GM23338 (cell line): Measurements from ENCODE around the gene RIC3. TPM values are rescaled to one million over a fixed set of nuclear protein-coding genes. Genes with fewer than 3 reads are reported as not detected.

Experiments
- ATAC-seq: fragments of 200-7000 bp; cut with Tn5 transposase; 3 replicates; pipeline ENCODE4 v1.9.1; 2020
- DNase-seq: peaks from one replicate; pipeline ENCODE4 v3.0.0-alpha.2; 2015; ENCODE audit warnings: low spot score
- H2AFZ ChIP-seq: fragments of 200-600 bp; sonication (generic); 2 replicates; pipeline ENCODE4 v1.8.0; 2016; ENCODE audit warnings: antibody characterized with exemption, mild to moderate bottlenecking, moderate library complexity
- H3F3A ChIP-seq: fragments of 200-600 bp; sonication (generic); replicated peaks from 2 replicates; pipeline ENCODE4 v1.8.0; 2017; ENCODE audit warnings: antibody characterized with exemption, mixed run types, low read depth
- H3K27ac ChIP-seq: fragments of 200-600 bp; sonication (generic); 2 replicates; pipeline ENCODE4 v1.6.1; 2016; ENCODE audit warnings: low read depth
- H3K27me3 ChIP-seq: fragments of 200-600 bp; sonication (generic); 2 replicates; pipeline ENCODE4 v1.8.0; 2016; ENCODE audit warnings: mild to moderate bottlenecking, mixed run types, moderate library complexity; ENCODE audit not compliant: insufficient read depth
- H3K36me3 ChIP-seq: fragments of 200-600 bp; sonication (generic); 2 replicates; pipeline ENCODE4 v1.8.0; 2016; ENCODE audit warnings: mild to moderate bottlenecking; ENCODE audit not compliant: insufficient read depth
- H3K4me1 ChIP-seq: fragments of 200-600 bp; sonication (generic); 2 replicates; pipeline ENCODE4 v1.8.0; 2016; ENCODE audit warnings: mild to moderate bottlenecking, moderate library complexity; ENCODE audit not compliant: insufficient read depth
- H3K4me2 ChIP-seq: fragments of 200-600 bp; sonication (generic); 2 replicates; pipeline ENCODE4 v1.7.1; 2017; ENCODE audit warnings: mixed run types
- H3K4me3 ChIP-seq: fragments of 200-600 bp; sonication (generic); 2 replicates; pipeline ENCODE4 v1.6.1; 2016; ENCODE audit warnings: mixed run types
- H3K79me2 ChIP-seq: fragments of 200-600 bp; sonication (generic); replicated peaks from 2 replicates; pipeline ENCODE4 v1.8.0; 2017; ENCODE audit warnings: mild to moderate bottlenecking; ENCODE audit not compliant: insufficient read depth
- H3K9me2 ChIP-seq: fragments of 200-600 bp; sonication (generic); 2 replicates; pipeline ENCODE4 v1.8.0; 2017; ENCODE audit not compliant: insufficient read depth
- H4K20me1 ChIP-seq: fragments of 200-600 bp; sonication (generic); replicated peaks from 2 replicates; pipeline ENCODE4 v1.8.0; 2017; ENCODE audit warnings: mild to moderate bottlenecking; ENCODE audit not compliant: insufficient read depth
- H3K27ac Mint-ChIP-seq: 2 replicates; pipeline ENCODE4 v1.8.0; 2020; ENCODE audit warnings: inconsistent platforms, mild to moderate bottlenecking, moderate library complexity, mixed read lengths
- H3K27me3 Mint-ChIP-seq: 3 replicates; pipeline ENCODE4 v1.8.0; 2022; ENCODE audit warnings: low read depth, mild to moderate bottlenecking, moderate library complexity, mixed read lengths, inconsistent platforms; ENCODE audit not compliant: insufficient read depth, poor library complexity
- H3K36me3 Mint-ChIP-seq: 3 replicates; pipeline ENCODE4 v1.8.0; 2021; ENCODE audit warnings: low read depth, mild to moderate bottlenecking, inconsistent platforms, moderate library complexity, mixed read lengths
- H3K4me1 Mint-ChIP-seq: 3 replicates; pipeline ENCODE4 v1.8.0; 2020; ENCODE audit warnings: mild to moderate bottlenecking, inconsistent platforms, mixed read lengths
- H3K4me3 Mint-ChIP-seq: 3 replicates; pipeline ENCODE4 v1.8.0; 2021; ENCODE audit warnings: moderate library complexity, mild to moderate bottlenecking, inconsistent platforms, mixed read lengths
- H3K9me3 Mint-ChIP-seq: 3 replicates; pipeline ENCODE4 v1.8.0; 2020; ENCODE audit warnings: moderate library complexity, mild to moderate bottlenecking, inconsistent platforms, mixed read lengths
- CREB1 ChIP-seq: fragments of 250-450 bp; sonication (Bioruptor Pico); IDR thresholded peaks from 2 replicates; pipeline ENCODE4 v1.5.0; 2020; ENCODE audit warnings: low read depth, mild to moderate bottlenecking, moderate library complexity
- CTCF ChIP-seq, 2 experiments: fragments of 200-600 bp in 1 of 2; sonication (generic) in 1 of 2; conservative IDR thresholded peaks; 2 replicates each; pipeline versions ENCODE4 v1.5.1 to v1.6.1; 2016 to 2017; ENCODE audit warnings: antibody characterized with exemption in 2 of 2, low read depth in 2 of 2, mild to moderate bottlenecking in 2 of 2, moderate library complexity in 1 of 2
- EZH2 ChIP-seq: fragments of 200-600 bp; sonication (generic); IDR thresholded peaks from one replicate; pipeline ENCODE4 v1.8.0; 2017; ENCODE audit warnings: antibody characterized with exemption, mild to moderate bottlenecking, low read depth; ENCODE audit not compliant: unreplicated experiment
- EZH2phosphoT487 ChIP-seq: fragments of 200-600 bp; sonication (generic); IDR thresholded peaks from one replicate; pipeline ENCODE4 v1.8.1; 2018; ENCODE audit warnings: antibody characterized with exemption; ENCODE audit not compliant: unreplicated experiment
- JUNB ChIP-seq: IDR thresholded peaks from one replicate; pipeline ENCODE4 v1.6.1; 2016; ENCODE audit warnings: antibody characterized with exemption; ENCODE audit not compliant: unreplicated experiment
- NANOG ChIP-seq: IDR thresholded peaks from 2 replicates; pipeline ENCODE4 v1.6.1; 2016; ENCODE audit warnings: antibody characterized with exemption, borderline replicate concordance
- POLR2AphosphoS5 ChIP-seq: IDR thresholded peaks from 2 replicates; pipeline ENCODE4 v1.6.1; 2016; ENCODE audit warnings: antibody characterized with exemption, low read depth
- REST ChIP-seq: IDR thresholded peaks from one replicate; pipeline ENCODE4 v1.6.1; 2018; ENCODE audit warnings: antibody characterized with exemption; ENCODE audit not compliant: unreplicated experiment
- STAT1 ChIP-seq: IDR thresholded peaks from one replicate; pipeline ENCODE4 v1.6.1; 2016; ENCODE audit warnings: antibody characterized with exemption; ENCODE audit not compliant: unreplicated experiment
- ZNF114 ChIP-seq: fragments of 250-450 bp; sonication (Bioruptor Pico); IDR thresholded peaks from 2 replicates; pipeline ENCODE4 v1.5.0; 2020; ENCODE audit warnings: mild to moderate bottlenecking, moderate library complexity
- ZNF331 ChIP-seq: fragments of 250-450 bp; sonication (Bioruptor Pico); IDR thresholded peaks from 2 replicates; pipeline ENCODE4 v1.5.0; 2020; ENCODE audit warnings: low read depth, mild to moderate bottlenecking, moderate library complexity
- ZNF462 ChIP-seq: fragments of 250-450 bp; sonication (Bioruptor Pico); IDR thresholded peaks from 2 replicates; pipeline ENCODE4 v1.5.0; 2020; ENCODE audit warnings: mild to moderate bottlenecking, moderate library complexity
- polyA plus RNA-seq: library from polyadenylated mRNA; unstranded; fragments of >200 nt; fragmentation: Nextera tagmentation; extraction: Ambion mirVana; gene quantifications from 2 replicates; pipeline ENCODE4 v1.2.1, GENCODE V29; 2016
- total RNA-seq: library from RNA; depleted of rRNA; stranded (reverse); fragments of >200 nt; shearing (Covaris generic); gene quantifications from 2 replicates; pipeline ENCODE4 v1.2.3, GENCODE V29; 2014
- TF ChIP-seq, protein P1 (sequence below): IDR thresholded peaks from 2 replicates; pipeline ENCODE4 v1.6.1; 2016; ENCODE audit warnings: antibody characterized with exemption

Gene RIC3
- total and polyA plus RNA-seq, 2 experiments from 2014 or later = 17.8 to 21.3 TPM

DNA sequence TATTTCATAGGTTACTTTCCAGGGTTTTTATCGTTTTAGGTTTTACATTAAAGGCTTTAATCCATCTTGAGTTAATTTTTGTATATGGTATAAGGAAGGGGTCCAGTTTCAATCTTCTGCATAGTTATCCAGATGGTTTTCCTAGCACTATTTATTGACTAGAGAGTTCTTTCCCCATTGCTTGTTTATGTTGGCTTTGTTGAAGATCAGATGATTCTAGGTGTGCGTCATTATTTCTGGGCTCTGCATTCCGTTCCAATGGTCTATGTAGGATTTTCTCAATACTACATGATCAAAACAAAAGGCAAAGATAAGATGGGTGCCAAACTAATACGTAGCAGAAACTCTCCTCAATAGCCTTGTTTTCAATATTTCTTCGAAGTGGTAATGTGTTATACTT lies 14.3 kb upstream of the RIC3 start:
- H4K20me1 ChIP-seq = no peaks in the 10 kb centered on the region
- ATAC-seq (no peak), DNase-seq (no peak)
- Mint-ChIP-seq H3K27me3 (no peaks in the 10 kb centered on the region), H3K4me1 (peaks cover 9% of the 10 kb centered on the region; the same call in 2 of the 3 replicates), H3K27ac (no peak overlapping the region), H3K36me3 (no peaks in the 10 kb centered on the region), H3K9me3 (peaks cover 4% of the 10 kb centered on the region; the same call in 2 of the 3 replicates), H3K4me3 (no peak overlapping the region)
- H3K4me2 ChIP-seq = no peak overlapping the region
- H3K27me3 ChIP-seq = no peaks in the 10 kb centered on the region
- TF ChIP-seq ZNF462 (CRISPR knock-in tag) = no peak
- no peak for TF ChIP-seq JUNB
- TF ChIP-seq CREB1 (CRISPR knock-in tag) = no peak
- no peak for TF ChIP-seq POLR2AphosphoS5
- no peak for TF ChIP-seq ZNF114 (CRISPR knock-in tag)
- TF ChIP-seq NANOG = no peak
- TF ChIP-seq EZH2phosphoT487 = no peak
- TF ChIP-seq CTCF (conservative IDR thresholded peaks at IDR 0.05; ENCODE audit: low read depth in 2 of 2) = no peak
- TF ChIP-seq EZH2 = no peak
- TF ChIP-seq REST = no peak
- TF ChIP-seq STAT1 = no peak
- TF ChIP-seq, protein P1, sequence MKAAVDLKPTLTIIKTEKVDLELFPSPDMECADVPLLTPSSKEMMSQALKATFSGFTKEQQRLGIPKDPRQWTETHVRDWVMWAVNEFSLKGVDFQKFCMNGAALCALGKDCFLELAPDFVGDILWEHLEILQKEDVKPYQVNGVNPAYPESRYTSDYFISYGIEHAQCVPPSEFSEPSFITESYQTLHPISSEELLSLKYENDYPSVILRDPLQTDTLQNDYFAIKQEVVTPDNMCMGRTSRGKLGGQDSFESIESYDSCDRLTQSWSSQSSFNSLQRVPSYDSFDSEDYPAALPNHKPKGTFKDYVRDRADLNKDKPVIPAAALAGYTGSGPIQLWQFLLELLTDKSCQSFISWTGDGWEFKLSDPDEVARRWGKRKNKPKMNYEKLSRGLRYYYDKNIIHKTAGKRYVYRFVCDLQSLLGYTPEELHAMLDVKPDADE = no peak
- TF ChIP-seq ZNF331 = no peak
- no peak overlapping the region for H3K27ac ChIP-seq
- H3K4me3 ChIP-seq = no peak overlapping the region
- no peaks in the 10 kb centered on the region for H3K9me2 ChIP-seq
- no peaks in the 10 kb centered on the region for H3K36me3 ChIP-seq
- no peaks in the 10 kb centered on the region for H3K4me1 ChIP-seq
- no peak overlapping the region for H2AFZ ChIP-seq
- no peaks in the 10 kb centered on the region for H3F3A ChIP-seq
- no peaks in the 10 kb centered on the region for H3K79me2 ChIP-seq
